ENCODE measurements around the gene PRPF6. TPM values are rescaled to one million over a fixed set of nuclear protein-coding genes. Genes with fewer than 3 reads are reported as not detected.

The PRPF6 gene
- total RNA-seq, 1 donor from 2014 or later, result 48.4 TPM

GRCh38 chr20:63935447-63935846, 45.5 kb upstream of the PRPF6 start:
- no peak for FAIRE-seq
- no peaks in the 10 kb centered on the region for H3K27me3 ChIP-seq (ENCODE audit: control insufficient read depth, insufficient read depth, low read length)
- no peak for DNase-seq (ENCODE audit: low read depth)
- peaks cover 38% of the 10 kb centered on the region for H3K36me3 ChIP-seq (ENCODE audit: control insufficient read depth, insufficient read depth, low read length)
- H3K4me3 ChIP-seq (ENCODE audit: low read depth, low read length), result no peak overlapping the region
- no peak for TF ChIP-seq CTCF (IDR thresholded peaks at IDR 0.05; ENCODE audit: insufficient read depth, low read length, severe bottlenecking)

- Histone ChIP-seq H3K27me3 (ENCODE audit: control insufficient read depth, insufficient read depth, low read length) (no peaks in the 10 kb centered on the region), H3K4me3 (ENCODE audit: low read depth, low read length) (no peak overlapping the region), H3K36me3 (ENCODE audit: control insufficient read depth, insufficient read depth, low read length) (peaks cover 23% of the 10 kb centered on the region)
- no peak for FAIRE-seq
- no peak for DNase-seq (ENCODE audit: low read depth)
- TF ChIP-seq CTCF (IDR thresholded peaks at IDR 0.05; ENCODE audit: insufficient read depth, low read length, severe bottlenecking), result no peak
These were observed 43.3 kb upstream of the PRPF6 start for GRCh38 chr20:63937596-63937995.

GRCh38 chr20:63939061-63939935, 41.6 kb upstream of the PRPF6 start:
- no peak for FAIRE-seq
- TF ChIP-seq CTCF (IDR thresholded peaks at IDR 0.05; ENCODE audit: insufficient read depth, low read length, severe bottlenecking), result no peak
- H3K36me3 ChIP-seq (ENCODE audit: control insufficient read depth, insufficient read depth, low read length), result peaks cover 32% of the 10 kb centered on the region
- H3K4me3 ChIP-seq (ENCODE audit: low read depth, low read length), result no peak overlapping the region
- DNase-seq (ENCODE audit: low read depth), result no peak
- no peaks in the 10 kb centered on the region for H3K27me3 ChIP-seq (ENCODE audit: control insufficient read depth, insufficient read depth, low read length)

- Histone ChIP-seq H3K36me3 (ENCODE audit: control insufficient read depth, insufficient read depth, low read length) (peaks cover 30% of the 10 kb centered on the region), H3K4me3 (ENCODE audit: low read depth, low read length) (no peak overlapping the region), H3K27me3 (ENCODE audit: control insufficient read depth, insufficient read depth, low read length) (no peaks in the 10 kb centered on the region)
- FAIRE-seq, result no peak
- no peak for TF ChIP-seq CTCF (IDR thresholded peaks at IDR 0.05; ENCODE audit: insufficient read depth, low read length, severe bottlenecking)
- no peak for DNase-seq (ENCODE audit: low read depth)
These were observed 40.9 kb upstream of the PRPF6 start for GRCh38 chr20:63940071-63940471.

- peaks cover 30% of the 10 kb centered on the region for H3K36me3 ChIP-seq (ENCODE audit: control insufficient read depth, insufficient read depth, low read length)
- H3K27me3 ChIP-seq (ENCODE audit: control insufficient read depth, insufficient read depth, low read length), result no peaks in the 10 kb centered on the region
- no peak for TF ChIP-seq CTCF (IDR thresholded peaks at IDR 0.05; ENCODE audit: insufficient read depth, low read length, severe bottlenecking)
- H3K4me3 ChIP-seq (ENCODE audit: low read depth, low read length), result no peak overlapping the region
- no peak for FAIRE-seq
- no peak for DNase-seq (ENCODE audit: low read depth)
These were observed 40.3 kb upstream of the PRPF6 start for GRCh38 chr20:63940472-63941266.
